ENCODE measurements around the gene LSP1. TPM values are rescaled to one million over a fixed set of nuclear protein-coding genes. Genes with fewer than 3 reads are reported as not detected.

LSP1 gene
- total and polyA plus RNA-seq, 2 of the 13 experiments (the other 11 are each of a cell fraction or from before 2014, with no cell fraction given) = 0.59 to 1.00 TPM

DNA sequence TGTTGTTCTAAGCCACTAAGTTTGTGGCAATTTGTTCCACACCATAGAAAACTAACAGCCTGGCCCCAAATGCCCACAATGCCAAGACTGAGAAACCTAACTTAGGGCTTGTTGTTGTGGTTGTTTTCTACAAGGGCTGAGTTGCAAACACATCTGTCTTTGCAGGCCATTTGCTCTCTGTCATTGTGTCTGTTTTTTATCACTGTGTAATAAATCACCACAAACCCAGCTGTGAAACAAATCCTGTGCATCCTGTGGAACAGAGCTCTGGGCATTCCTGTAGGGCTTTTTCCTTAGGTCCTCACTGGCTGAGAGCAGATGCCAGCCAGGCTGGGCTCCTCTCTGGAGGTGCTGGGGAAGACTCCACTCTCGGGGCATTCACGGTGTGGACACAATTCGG lies 33.8 kb upstream of the LSP1 start:
- no peak for FAIRE-seq
- CTCF ChIA-PET (ENCODE audit: low intra/inter-chr PET ratio, low total read pairs) = no interaction called here

GRCh38 chr11:1820463-1821325 lies 32.2 kb upstream of the LSP1 start:
- POLR2A ChIA-PET = no interaction called here
- H3K9ac ChIP-seq (ENCODE audit: insufficient read depth, low read depth, low read length) = no peak overlapping the region
- BruUV-seq (replicated peaks) = no TSS peak
- in situ Hi-C loops (cut with HindIII; ENCODE audit: extremely low pct_ligation_motif_present, low pct_unique_long_range_greater_than_20kb) (no loop called here), intact Hi-C loops (cut with micrococcal nuclease; ENCODE audit: unreplicated experiment) (no loop called here)
- H3K79me2 ChIP-seq (ENCODE audit: insufficient read depth, low read length) = no peaks in the 10 kb centered on the region
- no peak overlapping the region for H2AFZ ChIP-seq (ENCODE audit: low read length)
- H3K4me3 ChIP-seq (replicated peaks in 1 of 3; ENCODE audit: insufficient read depth in 1 of 3, low read depth in 2 of 3, low read length in 3 of 3) = no peak overlapping the region
- CTCF ChIA-PET (ENCODE audit: low intra/inter-chr PET ratio, low total read pairs) = no interaction called here
- ATAC-seq = no peak
- DNase-seq (ENCODE audit: low spot score) = no peak
- H3K4me2 ChIP-seq (ENCODE audit: low read depth, low read length) = no peak overlapping the region
- peaks cover 12% of the 10 kb centered on the region for H3K4me1 ChIP-seq (ENCODE audit: insufficient read depth, low read length)
- H3K27me3 ChIP-seq (ENCODE audit: control insufficient read depth in 1 of 2, insufficient read depth in 2 of 2, low read length in 2 of 2) = peaks cover 2 to 24% of the 10 kb centered on the region in 2 experiments; a peak in 4 of 5 replicates
- 0 out of 2 replicates have a peak, but pooled peaks cover 3% of the 10 kb centered on the region for H3K9me3 ChIP-seq (ENCODE audit: low read length)
- WGBS (ENCODE audit: low lambda C conversion rate) = 48% methylated on average over 14 of the region's 14 CpGs
- no peaks in the 10 kb centered on the region for H4K20me1 ChIP-seq (ENCODE audit: insufficient read depth, low read length)
- FAIRE-seq = no peak
- no peaks in the 10 kb centered on the region for H3K36me3 ChIP-seq (replicated peaks in 1 of 2; ENCODE audit: control insufficient read depth in 1 of 2, insufficient read depth in 2 of 2, low read length in 2 of 2)
- no peak overlapping the region for H3K27ac ChIP-seq (ENCODE audit: extremely low read length, insufficient read depth, low read length)
- no peak for TF ChIP-seq ZNF234 (CRISPR knock-in tag; conservative IDR thresholded peaks at IDR 0.05)
- TF ChIP-seq, protein P1, sequence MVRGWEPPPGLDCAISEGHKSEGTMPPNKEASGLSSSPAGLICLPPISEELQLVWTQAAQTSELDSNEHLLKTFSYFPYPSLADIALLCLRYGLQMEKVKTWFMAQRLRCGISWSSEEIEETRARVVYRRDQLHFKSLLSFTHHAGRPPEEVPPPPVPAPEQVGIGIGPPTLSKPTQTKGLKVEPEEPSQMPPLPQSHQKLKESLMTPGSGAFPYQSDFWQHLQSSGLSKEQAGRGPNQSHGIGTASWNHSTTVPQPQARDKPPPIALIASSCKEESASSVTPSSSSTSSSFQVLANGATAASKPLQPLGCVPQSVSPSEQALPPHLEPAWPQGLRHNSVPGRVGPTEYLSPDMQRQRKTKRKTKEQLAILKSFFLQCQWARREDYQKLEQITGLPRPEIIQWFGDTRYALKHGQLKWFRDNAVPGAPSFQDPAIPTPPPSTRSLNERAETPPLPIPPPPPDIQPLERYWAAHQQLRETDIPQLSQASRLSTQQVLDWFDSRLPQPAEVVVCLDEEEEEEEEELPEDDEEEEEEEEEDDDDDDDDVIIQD (CRISPR knock-in tag; IDR thresholded peaks at IDR 0.05; ENCODE audit: low read depth) = no peak
- TF ChIP-seq RARG (CRISPR knock-in tag; IDR thresholded peaks at IDR 0.05; ENCODE audit: low read depth) = no peak
- no peak for TF ChIP-seq RCOR2 (CRISPR knock-in tag; IDR thresholded peaks at IDR 0.05)
- TF ChIP-seq HMGA1 (CRISPR knock-in tag; conservative IDR thresholded peaks at IDR 0.05) = no peak
- TF ChIP-seq TARDBP (CRISPR knock-in tag; IDR thresholded peaks at IDR 0.05) = no peak
- TF ChIP-seq RXRB (CRISPR knock-in tag; IDR thresholded peaks at IDR 0.05; ENCODE audit: borderline replicate concordance) = no peak
- TF ChIP-seq ZNF670 (CRISPR knock-in tag; IDR thresholded peaks at IDR 0.05; ENCODE audit: borderline replicate concordance) = no peak
- TF ChIP-seq, protein P2, sequence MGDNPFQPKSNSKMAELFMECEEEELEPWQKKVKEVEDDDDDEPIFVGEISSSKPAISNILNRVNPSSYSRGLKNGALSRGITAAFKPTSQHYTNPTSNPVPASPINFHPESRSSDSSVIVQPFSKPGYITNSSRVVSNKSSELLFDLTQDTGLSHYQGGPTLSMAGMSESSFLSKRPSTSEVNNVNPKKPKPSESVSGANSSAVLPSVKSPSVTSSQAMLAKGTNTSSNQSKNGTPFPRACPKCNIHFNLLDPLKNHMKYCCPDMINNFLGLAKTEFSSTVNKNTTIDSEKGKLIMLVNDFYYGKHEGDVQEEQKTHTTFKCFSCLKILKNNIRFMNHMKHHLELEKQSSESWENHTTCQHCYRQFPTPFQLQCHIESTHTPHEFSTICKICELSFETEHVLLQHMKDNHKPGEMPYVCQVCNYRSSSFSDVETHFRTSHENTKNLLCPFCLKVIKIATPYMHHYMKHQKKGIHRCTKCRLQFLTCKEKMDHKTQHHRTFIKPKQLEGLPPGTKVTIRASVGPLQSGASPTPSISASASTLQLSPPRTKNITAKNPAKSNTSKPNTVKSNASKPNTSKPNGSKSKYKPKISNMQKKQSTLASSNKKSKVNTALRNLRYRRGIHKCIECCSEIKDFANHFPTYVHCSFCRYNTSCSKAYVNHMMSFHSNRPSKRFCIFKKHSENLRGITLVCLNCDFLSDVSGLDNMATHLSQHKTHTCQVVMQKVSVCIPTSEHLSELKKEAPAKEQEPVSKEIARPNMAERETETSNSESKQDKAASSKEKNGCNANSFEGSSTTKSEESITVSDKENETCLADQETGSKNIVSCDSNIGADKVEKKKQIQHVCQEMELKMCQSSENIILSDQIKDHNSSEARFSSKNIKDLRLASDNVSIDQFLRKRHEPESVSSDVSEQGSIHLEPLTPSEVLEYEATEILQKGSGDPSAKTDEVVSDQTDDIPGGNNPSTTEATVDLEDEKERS (CRISPR knock-in tag; IDR thresholded peaks at IDR 0.05) = no peak

More for the DNA sequence above, 33.8 kb upstream of the LSP1 start:
- H3K27me3 ChIP-seq (ENCODE audit: control insufficient read depth in 1 of 2, insufficient read depth in 2 of 2, low read length in 2 of 2) = peaks cover 3 to 40% of the 10 kb centered on the region in 2 experiments; a peak in 4 of 5 replicates
- no TSS peak for BruUV-seq (replicated peaks)
- WGBS (ENCODE audit: low lambda C conversion rate) = 0% methylated on average over 2 of the region's 3 CpGs
- intact Hi-C loops (cut with micrococcal nuclease; ENCODE audit: unreplicated experiment) (no loop called here), in situ Hi-C loops (cut with HindIII; ENCODE audit: extremely low pct_ligation_motif_present, low pct_unique_long_range_greater_than_20kb) (no loop called here)
- H2AFZ ChIP-seq (ENCODE audit: low read length) = no peak overlapping the region
- H3K27ac ChIP-seq (ENCODE audit: extremely low read length, insufficient read depth, low read length) = no peak overlapping the region
- no peak overlapping the region for H3K4me3 ChIP-seq (replicated peaks in 1 of 3; ENCODE audit: insufficient read depth in 1 of 3, low read depth in 2 of 3, low read length in 3 of 3)
- TF ChIP-seq RARG (CRISPR knock-in tag; IDR thresholded peaks at IDR 0.05; ENCODE audit: low read depth) = no peak
- no peak for TF ChIP-seq ARID2 (CRISPR knock-in tag; IDR thresholded peaks at IDR 0.05; ENCODE audit: borderline replicate concordance)
- no peak for TF ChIP-seq ZNF841 (CRISPR knock-in tag; IDR thresholded peaks at IDR 0.05; ENCODE audit: borderline replicate concordance)
- no peak for TF ChIP-seq ZNF235 (CRISPR knock-in tag; IDR thresholded peaks at IDR 0.05; ENCODE audit: borderline replicate concordance)
- ATAC-seq (no peak), DNase-seq (ENCODE audit: low spot score) (no peak)
- no peaks in the 10 kb centered on the region for H3K79me2 ChIP-seq (ENCODE audit: insufficient read depth, low read length)
- no peaks in the 10 kb centered on the region for H3K4me1 ChIP-seq (ENCODE audit: insufficient read depth, low read length)
- H4K20me1 ChIP-seq (ENCODE audit: insufficient read depth, low read length) = no peaks in the 10 kb centered on the region
- POLR2A ChIA-PET = no interaction called here
- no peaks in the 10 kb centered on the region for H3K36me3 ChIP-seq (replicated peaks in 1 of 2; ENCODE audit: control insufficient read depth in 1 of 2, insufficient read depth in 2 of 2, low read length in 2 of 2)
- 0 out of 2 replicates have a peak, but pooled peaks cover 3% of the 10 kb centered on the region for H3K9me3 ChIP-seq (ENCODE audit: low read length)
- H3K9ac ChIP-seq (ENCODE audit: insufficient read depth, low read depth, low read length) = no peak overlapping the region
- no peak overlapping the region for H3K4me2 ChIP-seq (ENCODE audit: low read depth, low read length)

Measured in HepG2 (cell line).